ENCODE results near the gene ELL3.
A peak's percentile ranks its signal among the peaks of the same experiment; 100 is the strongest.
"Not testable (repeated sequence)": the region's sequence is repeated elsewhere in the genome, so short reads cannot be mapped to it uniquely, and the experiment has no call there.

The ELL3 gene, protein sequence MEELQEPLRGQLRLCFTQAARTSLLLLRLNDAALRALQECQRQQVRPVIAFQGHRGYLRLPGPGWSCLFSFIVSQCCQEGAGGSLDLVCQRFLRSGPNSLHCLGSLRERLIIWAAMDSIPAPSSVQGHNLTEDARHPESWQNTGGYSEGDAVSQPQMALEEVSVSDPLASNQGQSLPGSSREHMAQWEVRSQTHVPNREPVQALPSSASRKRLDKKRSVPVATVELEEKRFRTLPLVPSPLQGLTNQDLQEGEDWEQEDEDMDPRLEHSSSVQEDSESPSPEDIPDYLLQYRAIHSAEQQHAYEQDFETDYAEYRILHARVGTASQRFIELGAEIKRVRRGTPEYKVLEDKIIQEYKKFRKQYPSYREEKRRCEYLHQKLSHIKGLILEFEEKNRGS

GRCh38 chr15:43776718-43777266 is at the start of gene ELL3:
Gene ELL3, minus strand, starts transcription at chr15:43776966. Its CDS starts 65 bp downstream, at chr15:43776901.
- DNase-seq, result peak; percentile 88

GRCh38 chr15:43826029-43826507 is 49.3 kb upstream of the ELL3 start:
- DNase-seq, result no peak

DNA sequence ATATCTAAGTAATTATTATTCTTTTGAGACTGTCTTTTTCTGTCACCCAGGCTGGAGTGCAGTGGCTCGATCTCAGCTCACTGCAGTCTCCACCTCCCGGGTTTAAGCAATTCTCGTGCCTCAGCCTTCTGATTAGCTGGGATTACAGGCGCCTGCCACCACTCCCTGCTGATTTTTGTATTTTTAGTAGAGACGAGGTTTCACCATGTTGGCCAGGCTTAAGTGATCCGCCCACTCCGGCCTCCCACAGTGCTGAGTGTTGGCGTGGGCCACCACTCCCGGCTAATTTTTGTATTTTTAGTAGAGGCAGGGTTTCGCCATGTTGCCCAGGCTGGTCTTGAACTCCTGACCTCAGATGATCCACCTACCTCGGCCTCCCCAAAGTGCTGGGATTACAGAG is 48.5 kb upstream of the ELL3 start:
- DNase-seq, result not testable (repeated sequence)

DNA sequence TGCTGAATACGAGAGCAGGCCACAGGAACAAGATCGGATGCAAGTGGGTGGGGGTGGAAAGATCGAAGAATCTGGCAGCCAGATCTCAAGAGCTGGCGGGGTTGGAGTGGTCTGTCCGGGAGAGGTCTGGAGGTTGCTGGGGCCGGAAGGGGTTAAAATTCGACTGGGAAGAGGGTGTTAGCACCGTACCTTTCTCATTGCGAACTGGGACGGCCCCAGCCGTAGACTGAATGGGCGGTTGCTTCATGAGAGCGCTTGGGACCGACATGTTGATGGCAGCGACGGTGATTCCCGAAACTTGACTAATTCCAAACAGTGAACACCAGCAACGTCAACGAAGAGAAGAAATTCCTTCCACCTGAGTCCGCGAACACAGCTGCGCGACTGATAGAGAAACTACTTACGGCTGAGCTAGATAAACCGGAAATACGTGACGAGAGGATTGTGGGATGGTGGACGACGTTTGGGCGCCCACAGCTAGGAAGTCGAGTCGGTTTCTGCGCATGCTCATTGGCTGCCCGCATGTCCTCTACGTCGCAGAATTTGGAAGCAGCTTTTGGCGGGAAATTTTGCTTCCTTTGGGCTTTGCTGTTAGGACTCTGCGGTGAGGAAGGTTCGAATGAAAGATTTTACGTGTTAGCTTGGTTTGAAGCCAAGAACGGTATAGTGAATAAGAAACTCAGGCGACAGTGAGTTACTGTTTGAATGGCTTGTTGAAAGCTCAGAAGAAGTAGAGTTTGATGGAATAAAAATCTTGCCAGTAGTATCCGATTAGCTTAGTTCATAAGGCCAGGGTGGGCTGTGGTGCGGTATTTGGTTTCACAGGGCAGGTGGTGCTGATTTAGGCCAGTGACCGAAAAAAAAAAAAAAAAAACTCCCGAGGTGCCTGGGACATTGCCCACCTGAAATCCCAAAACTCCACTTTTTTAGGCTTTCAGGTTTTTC is 47.8 kb upstream of the ELL3 start, which contains the start of gene MFAP1:
MFAP1 (minus strand) TSS at position 389 of the 945 bp plus-strand sequence; CDS start at position 268, 121 bp downstream.
- DNase-seq, result peak; percentile 96

- no peak for DNase-seq
Measured at GRCh38 chr15:43821505-43821904, 44.7 kb upstream of the ELL3 start.

DNA sequence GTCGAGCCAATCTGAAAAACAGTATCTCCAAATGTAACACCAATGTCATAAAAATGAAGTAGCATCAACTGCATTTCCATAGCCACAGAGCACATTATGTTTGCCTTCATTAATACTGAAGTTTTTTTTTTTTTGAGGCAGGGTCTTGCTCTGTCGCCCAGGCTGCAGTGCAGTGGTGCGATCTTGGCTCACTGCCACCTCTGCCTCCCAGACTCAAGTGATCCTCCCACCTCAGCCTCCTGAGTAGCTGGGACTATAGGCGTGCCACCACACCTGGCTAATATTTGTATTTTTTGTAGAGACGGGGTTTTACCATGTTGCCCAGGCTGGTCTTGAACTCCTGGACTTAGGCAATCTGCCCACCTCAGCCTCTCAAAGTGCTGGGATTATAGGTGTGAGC is 38.3 kb upstream of the ELL3 start:
- DNase-seq, result not testable (repeated sequence)

DNA sequence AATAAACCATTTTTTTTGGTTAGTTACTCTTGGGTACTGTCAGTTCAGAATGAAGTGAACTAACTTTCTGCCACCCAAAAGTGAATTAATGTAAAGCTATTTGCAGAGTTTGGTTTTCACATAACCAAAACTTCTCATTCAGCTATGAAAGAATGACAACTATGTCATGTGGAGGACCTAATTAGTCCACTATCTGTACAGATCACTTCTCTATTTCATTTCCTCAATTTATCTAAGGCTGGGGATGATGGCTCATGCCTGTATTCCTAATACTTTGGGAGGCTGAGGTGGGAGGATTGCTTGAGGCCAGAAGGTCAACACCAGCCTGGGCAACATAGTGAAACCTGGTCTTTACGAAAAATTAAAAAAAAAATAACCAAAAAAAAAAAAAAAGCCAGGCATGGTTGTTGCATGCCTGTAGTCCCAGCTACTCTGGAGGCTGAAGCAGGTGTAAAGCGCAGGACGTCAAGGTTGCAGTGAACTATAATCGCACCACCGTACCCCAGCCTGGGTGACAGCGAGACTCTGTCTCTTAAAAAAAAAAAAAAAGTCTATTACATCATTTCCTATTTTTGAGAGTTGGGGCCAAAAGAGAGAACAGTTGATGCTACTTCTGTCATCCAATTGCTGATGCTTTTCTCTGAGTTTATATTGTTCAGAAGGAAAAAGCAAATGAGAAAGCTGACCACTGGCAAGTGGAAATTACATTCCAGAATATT is 32.4 kb upstream of the ELL3 start:
- DNase-seq, result no peak

DNA sequence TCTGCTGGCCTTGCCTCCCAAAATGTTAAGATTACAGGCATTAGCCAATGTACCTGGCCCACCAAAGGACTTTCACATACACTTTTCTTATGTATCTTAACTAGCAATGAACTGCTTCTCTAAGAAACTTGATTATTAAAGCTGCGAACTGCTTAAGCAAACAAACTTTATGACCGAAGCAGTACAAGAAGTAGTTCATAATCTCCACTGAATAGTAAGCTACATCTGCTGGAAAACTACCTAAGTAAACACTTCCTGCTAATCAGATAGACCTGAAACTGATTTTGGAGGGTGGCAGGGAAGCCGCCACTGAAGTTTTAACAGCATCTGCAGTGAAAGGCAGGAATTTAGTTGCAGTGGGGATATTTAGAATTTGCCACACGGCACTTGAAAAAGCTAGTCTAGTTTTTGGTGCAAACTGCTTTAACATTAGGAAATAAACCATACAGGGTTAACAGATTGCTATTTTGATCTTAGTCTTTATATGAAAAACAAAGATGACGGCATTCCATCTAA is 31.7 kb upstream of the ELL3 start:
- DNase-seq, result no peak

DNA sequence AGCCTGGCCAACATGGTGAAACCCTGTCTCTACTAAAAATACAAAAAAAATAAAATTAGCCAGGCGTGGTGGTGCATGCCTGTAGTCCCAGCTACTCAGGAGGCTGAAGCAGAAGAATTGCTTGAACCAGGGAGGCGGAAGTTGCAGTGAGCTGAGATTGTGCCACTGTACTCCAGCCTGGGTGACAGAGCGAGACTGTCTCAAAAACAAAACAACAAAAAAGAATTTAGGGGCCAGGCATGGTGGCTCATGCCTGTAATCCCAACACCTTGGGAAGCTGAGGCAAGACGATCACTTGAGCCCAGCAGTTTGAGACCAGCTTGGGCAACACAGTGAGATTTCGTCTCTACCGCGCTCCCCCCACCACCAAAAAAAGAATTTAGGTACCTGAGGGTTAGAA is 25.9 kb upstream of the ELL3 start:
- DNase-seq, result not testable (repeated sequence)

GRCh38 chr15:43800286-43801141 is 23.7 kb upstream of the ELL3 start, which contains the start of gene HYPK:
Gene HYPK, plus strand, starts transcription at chr15:43800599. Its CDS starts 24 bp downstream, at chr15:43800623.
- peak; percentile 88 for DNase-seq

DNA sequence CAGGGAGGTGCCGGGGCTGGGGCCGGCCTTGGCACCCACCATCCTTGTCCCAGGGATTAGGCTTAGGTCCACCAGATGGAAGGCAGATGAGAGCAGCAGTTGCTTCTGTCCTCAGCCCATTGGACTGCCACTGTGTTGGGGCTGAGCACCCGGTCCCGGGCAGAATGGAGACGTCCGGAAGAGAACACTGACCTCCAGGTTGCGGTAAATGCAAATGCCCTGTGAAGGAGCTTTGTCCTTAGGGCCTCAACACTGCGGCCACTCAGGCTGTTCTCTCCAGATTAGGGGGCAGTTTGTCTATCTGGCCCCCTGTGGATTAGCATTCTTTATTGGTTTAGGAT is 23.1 kb upstream of the ELL3 start, which contains the start of gene SERINC4:
SERINC4 (minus strand) TSS at position 276 of the 341 bp plus-strand sequence; CDS start at position 42, 234 bp downstream.
- peak; percentile 29 for DNase-seq

DNA sequence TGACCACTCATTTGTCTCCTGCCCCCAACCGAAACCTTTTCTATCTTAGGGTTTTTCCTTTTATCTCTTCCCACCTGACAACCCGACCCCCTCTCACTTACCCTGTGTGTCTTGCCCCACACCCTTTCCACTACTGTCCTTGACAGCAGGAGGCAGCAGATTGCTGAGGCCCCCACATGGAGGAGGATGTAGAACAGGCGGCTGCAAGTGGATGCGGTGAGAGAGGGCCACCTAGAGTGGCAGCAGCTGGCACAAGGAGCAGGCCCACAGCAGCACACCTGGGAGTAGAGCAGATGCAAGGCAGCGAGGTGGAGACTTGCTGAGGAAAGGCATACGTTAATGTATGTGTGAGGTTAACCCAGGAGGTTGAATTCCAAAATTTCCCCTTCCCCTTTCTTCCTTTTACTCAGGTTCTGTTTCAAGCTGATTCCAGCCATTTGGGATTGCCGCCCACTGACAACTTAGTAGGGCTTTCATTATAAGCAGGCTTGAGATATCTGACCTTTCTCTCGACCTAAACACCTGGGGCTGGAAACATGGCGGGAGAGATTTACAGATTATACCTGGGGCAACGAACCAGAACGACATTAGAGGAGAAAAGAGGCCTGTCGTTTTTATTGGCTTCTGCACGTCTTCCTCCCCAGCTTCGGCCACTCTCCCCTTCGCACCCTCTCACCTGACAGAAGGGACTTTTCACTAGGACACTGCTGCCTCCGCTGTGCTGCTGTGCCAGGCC is 22.6 kb upstream of the ELL3 start:
- DNase-seq, result peak; percentile 86

GRCh38 chr15:43796566-43796965 is 19.8 kb upstream of the ELL3 start:
- no peak for DNase-seq

- DNase-seq, result no peak
Measured at GRCh38 chr15:43795997-43796396, 19.2 kb upstream of the ELL3 start.

- no peak for DNase-seq
Measured at GRCh38 chr15:43795197-43795596, 18.4 kb upstream of the ELL3 start.

GRCh38 chr15:43794269-43795037 is 17.7 kb upstream of the ELL3 start:
- no peak for DNase-seq

- no peak for DNase-seq
Measured at GRCh38 chr15:43793647-43794046, 16.9 kb upstream of the ELL3 start.

GRCh38 chr15:43792761-43793476 is 16.2 kb upstream of the ELL3 start:
- peak; percentile 44 for DNase-seq
